OCI-M1 (cell line): ENCODE data around the gene ATG2B.

Experiments used
- DNase-seq: peaks from one replicate; lab custom pipeline; 2025; lab: John Stamatoyannopoulos, UW

Gene ATG2B

GRCh38 chr14:96270565-96271420 is 92.3 kb downstream of the ATG2B start:
- DNase-seq = no peak

- no peak for DNase-seq
Observed at GRCh38 chr14:96269359-96269710, 93.8 kb downstream of the ATG2B start.

DNA sequence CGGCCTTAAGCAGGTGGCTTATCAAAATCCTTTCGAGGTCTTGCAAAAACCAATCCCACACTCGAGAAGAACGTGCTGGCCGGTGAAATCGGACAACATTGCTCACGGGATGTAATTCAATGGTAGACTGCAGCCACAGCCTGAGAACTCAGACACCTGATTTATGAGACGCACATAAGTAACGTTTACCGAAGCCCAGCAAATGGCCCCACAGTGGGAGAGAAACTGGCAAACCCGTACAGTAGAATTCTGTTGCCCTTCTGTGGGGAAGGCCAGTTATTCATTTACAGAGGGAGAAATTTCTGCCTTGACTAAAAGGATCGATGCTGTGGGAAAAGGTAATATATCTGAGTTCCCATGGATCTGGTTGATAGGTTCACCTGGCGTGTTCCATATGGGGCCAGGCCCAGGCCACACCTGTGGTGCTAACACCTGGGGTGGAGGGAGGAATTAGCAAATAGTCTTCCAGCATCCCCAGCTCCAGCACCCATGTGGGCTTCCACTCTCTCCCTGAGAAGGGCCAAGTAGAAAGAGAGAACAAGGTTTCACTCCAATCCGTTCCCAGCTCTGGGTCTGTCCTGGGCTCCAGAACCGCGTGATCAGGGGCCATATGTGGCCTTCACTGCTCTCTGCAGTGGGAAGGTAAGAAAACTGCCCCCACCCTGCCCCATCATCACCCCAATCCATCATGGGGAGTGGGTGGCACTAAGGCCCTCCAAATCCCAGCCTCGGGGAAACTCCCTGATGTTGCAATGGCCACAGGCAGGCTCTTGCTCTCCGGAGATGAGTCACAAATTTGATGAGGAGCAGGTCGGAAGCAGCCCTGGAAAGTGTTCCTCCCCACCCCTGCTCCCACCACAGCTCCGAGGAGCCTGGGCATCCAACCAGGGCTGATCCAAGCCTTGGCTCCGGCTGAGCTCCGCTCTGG is 94.4 kb downstream of the ATG2B start:
- no peak for DNase-seq

DNA sequence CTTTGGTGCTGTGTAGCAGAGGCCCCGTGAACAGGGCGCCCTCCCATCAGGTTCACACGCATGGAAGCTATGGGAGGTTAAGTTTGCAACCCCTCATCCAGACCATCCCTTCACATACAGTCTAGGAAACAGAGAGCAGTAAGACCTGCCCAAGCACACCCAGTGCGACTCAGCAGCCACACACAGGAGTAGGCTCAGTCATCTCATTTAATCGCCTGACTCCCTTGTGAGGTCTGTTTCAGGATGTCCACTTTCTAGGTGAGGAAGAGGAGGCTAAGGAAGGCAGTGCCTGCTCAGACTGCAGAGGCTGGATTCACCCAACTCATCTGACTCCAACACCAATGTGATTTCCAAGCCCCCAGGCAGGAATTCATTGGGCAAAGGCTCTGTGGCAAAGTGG is 95.2 kb downstream of the ATG2B start:
- DNase-seq = no peak

DNA sequence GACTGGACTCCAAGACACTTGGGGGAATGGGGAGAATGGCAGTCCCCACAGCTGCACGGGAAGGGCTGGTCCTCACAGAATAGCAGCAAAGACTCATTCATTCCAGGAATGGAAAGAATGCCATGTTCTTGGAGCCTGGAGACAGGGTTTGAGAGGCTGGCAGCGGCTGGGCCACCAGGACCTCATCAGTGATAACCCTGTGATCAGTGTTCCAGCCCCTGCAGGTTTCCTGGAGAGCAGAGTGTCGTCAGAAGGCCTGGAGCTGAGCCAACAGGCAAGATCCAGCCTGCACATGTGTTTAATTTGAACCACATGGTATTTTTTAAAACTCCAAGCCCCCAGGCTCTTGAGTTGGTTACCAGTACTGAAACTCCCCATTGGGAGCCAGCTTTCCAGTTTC is 95.8 kb downstream of the ATG2B start:
- no peak for DNase-seq

DNA sequence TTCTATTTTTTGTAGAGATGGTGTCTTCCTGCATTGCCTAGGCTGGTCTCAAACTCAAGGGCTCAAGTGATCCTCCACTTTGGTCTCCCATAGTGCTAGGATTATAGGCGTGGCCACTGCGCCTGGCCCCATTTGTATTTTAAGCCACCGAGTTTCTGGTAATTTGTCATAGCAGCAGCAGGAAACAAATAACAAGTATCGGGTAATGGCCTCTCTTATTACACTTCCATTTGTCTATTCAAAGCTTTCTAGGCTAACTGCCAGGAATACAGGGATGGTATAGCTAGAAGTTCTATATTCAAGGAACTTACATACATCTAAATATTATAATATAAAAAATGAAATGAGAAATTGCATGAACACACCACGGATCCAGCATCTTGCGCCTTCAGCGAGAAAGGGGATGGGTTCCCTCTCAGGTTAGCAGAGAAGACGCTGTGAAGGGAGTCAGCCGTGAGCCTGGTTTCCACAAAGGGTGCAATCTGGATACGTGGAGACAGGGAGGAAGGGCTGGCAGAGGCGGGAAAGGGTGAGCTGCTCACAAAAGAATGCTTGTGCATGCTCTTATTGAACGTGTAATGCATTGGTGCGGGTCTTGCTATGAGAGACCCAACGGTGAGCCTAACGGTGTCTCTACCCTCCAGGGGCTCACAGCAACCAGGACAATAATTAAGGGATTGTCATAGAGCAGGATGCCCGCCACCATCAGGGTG is 97.6 kb downstream of the ATG2B start:
- no peak for DNase-seq

GRCh38 chr14:96264853-96265252 is 98.3 kb downstream of the ATG2B start:
- DNase-seq = no peak

DNA sequence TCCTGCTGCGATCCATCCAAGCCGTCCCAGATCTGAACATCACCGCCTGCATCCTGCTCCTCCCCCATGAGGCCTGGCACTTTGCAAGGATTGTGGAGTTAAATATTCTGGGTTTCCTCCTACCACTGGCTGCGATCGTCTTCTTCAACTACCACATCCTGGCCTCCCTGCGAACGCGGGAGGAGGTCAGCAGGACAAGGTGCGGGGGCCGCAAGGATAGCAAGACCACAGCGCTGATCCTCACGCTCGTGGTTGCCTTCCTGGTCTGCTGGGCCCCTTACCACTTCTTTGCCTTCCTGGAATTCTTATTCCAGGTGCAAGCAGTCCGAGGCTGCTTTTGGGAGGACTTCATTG is 99.0 kb downstream of the ATG2B start:
- DNase-seq = no peak

- DNase-seq = peak; percentile 1
Observed at GRCh38 chr14:96263347-96264199, 99.6 kb downstream of the ATG2B start.

DNA sequence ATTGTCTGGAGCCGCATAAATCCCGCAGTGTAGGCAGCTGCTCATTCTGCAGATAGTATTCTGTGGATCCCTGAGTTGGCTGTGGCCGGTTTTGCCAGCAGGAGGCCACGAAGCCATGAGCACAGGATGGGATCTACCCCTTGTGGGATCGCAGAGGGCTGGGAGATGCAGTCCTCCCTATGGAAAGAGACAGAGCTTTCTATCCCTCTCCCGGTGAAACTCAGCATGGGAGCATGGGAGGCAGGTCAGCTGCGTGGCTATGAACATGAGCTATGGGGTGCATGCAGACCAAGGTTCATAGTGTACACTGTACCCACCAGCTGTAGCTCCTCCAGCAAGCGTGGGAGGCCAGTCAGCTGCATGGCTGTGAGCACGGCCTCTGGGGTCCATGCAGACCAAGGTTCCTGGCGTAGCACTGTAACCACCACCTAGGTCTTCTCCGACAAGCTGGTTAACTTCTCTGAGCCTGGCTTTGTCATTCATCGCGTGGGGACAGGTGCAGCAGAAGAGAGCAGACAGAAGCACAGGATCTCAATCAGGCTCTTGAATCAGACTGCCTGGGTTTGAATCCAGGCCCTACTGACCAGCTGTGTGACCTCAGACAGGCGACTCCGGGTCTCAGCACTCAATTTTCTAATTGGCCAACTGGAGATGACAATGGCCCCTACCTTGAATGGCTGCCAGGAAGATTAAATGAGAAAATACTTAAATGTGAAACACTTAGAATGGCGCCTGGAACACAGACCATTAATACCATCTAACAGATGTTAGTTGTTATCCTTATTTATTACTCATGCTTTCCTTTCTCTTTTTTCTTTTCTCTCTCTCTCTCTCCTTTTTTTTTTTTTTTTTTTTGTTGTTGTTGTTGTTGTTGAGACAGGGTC is 101.1 kb downstream of the ATG2B start:
- no peak for DNase-seq

- no peak for DNase-seq
Observed at GRCh38 chr14:96261053-96261452, 102.1 kb downstream of the ATG2B start.

- no peak for DNase-seq
Observed at GRCh38 chr14:96260341-96260821, 102.8 kb downstream of the ATG2B start.

DNA sequence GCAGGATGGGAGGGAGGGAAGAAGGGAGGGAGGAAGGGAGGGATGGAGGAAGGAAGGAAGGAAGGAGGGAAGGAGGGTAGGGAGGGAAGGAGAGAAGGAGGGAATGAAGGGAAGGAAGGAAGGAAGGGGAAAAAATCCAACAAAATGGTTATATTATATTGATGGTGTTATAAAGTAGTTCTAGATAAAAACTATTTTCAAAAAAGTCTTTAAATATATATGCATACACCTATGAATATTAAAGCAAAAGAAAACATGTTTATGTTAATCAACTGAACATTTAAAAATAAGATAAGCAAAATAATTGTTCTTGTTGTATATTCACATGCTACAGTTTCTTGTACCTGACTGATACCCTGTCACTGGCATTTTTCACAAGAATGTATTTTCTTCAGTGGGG is 105.2 kb downstream of the ATG2B start:
- no peak for DNase-seq

- DNase-seq = no peak
Observed at GRCh38 chr14:96257056-96257455, 106.1 kb downstream of the ATG2B start.

GRCh38 chr14:96256407-96256806 is 106.7 kb downstream of the ATG2B start:
- no peak for DNase-seq

DNA sequence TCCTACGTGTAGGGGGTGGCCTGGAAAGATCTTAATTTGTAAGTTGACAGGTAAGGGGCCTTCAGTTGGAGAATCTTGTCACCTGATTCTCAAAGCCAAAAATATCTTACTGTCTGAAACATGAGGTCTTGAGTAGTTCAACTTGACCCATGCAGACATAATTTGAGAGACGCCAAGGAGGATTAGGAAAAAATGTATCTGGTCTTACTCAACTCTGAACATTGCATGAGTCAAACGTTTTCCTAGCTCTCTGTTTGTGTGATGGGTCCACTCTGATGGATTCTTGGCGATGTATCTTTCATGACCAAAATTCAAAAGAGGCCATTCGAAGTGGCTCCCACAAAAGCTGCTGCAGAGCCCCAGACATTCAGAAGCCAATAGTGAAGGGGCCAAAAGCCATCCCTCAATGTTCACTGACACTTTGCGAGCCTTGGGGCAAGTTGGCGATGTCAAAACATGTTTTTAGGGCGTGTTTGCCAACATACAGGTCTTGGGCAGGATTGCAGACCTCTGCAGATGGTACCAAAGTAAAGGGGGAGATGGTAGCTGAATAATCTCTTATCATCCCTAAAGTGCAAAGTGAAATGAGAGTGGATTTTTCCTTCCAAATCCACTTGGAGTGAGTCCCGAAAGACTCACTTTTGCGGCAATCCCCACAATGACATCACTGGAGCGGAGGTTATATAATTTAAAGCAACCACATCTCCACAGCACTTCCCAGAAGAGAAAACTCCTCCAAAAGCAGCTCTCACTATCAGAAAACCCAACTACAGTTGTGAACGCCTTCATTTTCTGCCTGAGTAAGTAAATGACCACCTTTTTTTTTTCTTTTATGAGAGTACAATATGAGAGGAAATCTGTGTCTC is 107.4 kb downstream of the ATG2B start, which contains the start of gene BDKRB1:
BDKRB1 (plus strand) TSS at position 710 of the 866 bp plus-strand sequence. CDS start 7,473 bp downstream, outside the sequence.
- no peak for DNase-seq

- no peak for DNase-seq
Observed at GRCh38 chr14:96254687-96255086, 108.5 kb downstream of the ATG2B start.

DNA sequence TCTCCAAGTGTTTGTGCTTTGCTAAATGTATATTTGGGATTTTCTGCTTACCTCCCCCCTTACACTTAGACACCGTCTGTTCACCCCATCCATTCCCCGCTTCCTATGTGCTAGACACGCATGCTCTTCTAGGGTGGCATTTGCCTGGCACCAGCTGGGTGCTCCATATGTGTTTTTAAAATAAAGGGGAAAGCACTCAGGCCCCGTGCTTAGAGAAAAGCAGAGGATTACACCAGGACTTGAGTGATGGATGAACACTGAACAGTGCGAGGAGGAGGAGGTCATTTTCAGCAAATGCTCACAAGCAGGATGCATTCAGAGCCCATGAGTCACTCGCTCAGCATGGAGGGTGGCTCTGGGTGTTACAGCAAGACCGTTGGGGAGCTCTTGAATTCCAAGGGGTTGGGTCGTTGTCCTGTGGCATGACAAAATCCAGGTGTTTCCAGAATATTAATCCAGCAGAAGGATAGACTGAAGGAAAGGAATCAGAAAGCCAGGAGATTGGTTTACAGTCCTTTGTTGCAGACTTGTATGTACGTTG is 110.1 kb downstream of the ATG2B start:
- no peak for DNase-seq
